Measurements from ENCODE around the gene SEPTIN6. TPM values are rescaled to one million over a fixed set of nuclear protein-coding genes. Genes with fewer than 3 reads are reported as not detected.

Gene SEPTIN6
- total RNA-seq, 1 experiment from 2014 or later = 4.7 TPM

DNA sequence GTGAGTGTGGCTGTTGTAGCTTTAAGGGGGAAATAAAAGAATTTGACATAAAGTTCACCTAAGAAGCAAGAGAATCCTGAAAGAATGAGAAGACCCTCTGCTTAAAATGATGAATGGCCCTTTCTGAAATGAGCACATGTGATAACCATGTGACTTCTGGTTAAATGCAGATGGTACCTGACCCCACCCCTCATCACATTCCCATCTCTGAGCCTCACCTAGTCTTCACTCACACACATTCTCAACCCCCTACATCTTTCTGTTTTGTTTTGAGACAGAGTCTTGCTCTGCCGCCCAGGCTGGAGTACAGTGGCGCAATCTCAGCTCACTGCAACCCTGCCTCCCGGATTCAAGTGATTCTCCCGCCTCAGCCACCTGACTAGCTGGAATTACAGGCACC, 31.5 kb downstream of the SEPTIN6 start:
- no peak overlapping the region for H3K27ac Mint-ChIP-seq (ENCODE audit: low read depth, unreplicated experiment)
- DNase-seq (ENCODE audit: unreplicated experiment) = no peak
- no peaks in the 10 kb centered on the region for H3K9me3 Mint-ChIP-seq (ENCODE audit: unreplicated experiment)
- TF ChIP-seq, protein P1, sequence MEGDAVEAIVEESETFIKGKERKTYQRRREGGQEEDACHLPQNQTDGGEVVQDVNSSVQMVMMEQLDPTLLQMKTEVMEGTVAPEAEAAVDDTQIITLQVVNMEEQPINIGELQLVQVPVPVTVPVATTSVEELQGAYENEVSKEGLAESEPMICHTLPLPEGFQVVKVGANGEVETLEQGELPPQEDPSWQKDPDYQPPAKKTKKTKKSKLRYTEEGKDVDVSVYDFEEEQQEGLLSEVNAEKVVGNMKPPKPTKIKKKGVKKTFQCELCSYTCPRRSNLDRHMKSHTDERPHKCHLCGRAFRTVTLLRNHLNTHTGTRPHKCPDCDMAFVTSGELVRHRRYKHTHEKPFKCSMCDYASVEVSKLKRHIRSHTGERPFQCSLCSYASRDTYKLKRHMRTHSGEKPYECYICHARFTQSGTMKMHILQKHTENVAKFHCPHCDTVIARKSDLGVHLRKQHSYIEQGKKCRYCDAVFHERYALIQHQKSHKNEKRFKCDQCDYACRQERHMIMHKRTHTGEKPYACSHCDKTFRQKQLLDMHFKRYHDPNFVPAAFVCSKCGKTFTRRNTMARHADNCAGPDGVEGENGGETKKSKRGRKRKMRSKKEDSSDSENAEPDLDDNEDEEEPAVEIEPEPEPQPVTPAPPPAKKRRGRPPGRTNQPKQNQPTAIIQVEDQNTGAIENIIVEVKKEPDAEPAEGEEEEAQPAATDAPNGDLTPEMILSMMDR (IDR thresholded peaks at IDR 0.05; ENCODE audit: unreplicated experiment) = no peak
- POLR2A ChIA-PET = no interaction called here
- peaks cover 8% of the 10 kb centered on the region for H3K27me3 Mint-ChIP-seq (ENCODE audit: insufficient read depth, unreplicated experiment)
- CTCF ChIA-PET = interaction anchor here (0.6 to 1.5 kb wide), 2 partner anchors 31 to 68 kb away, joined by 3 to 6 read pairs; no protein-coding TSS in a partner anchor
- no TSS peak for BruUV-seq (replicated peaks)
- no peaks in the 10 kb centered on the region for H3K36me3 Mint-ChIP-seq (ENCODE audit: insufficient read depth, unreplicated experiment)
- no peak overlapping the region for H3K4me3 Mint-ChIP-seq (ENCODE audit: unreplicated experiment)
- peaks cover 5% of the 10 kb centered on the region for H3K4me1 Mint-ChIP-seq (ENCODE audit: insufficient read depth, unreplicated experiment)
- intact Hi-C loops (cut with micrococcal nuclease) = no loop called here

DNA sequence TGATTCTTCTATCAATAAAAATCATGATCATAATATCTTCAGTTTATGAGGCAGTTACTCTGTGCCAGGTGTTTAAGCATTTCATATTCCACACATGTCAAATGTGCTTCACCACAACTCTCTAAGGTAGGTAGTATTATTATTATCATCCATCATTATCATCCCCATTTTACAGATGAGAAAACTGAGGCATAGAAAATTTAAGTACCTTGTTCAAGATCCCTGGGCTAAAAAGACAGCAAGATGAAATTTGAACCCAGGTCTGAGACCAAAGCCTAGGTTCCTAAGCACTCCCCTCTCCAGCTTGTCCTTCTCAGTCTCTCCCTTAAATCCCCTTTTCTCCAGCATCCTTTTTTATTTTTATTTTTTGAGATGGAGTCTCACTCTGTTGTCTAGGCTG, 33.4 kb downstream of the SEPTIN6 start:
- no peaks in the 10 kb centered on the region for H3K9me3 Mint-ChIP-seq (ENCODE audit: unreplicated experiment)
- H3K4me1 Mint-ChIP-seq (ENCODE audit: insufficient read depth, unreplicated experiment) = no peaks in the 10 kb centered on the region
- DNase-seq (ENCODE audit: unreplicated experiment) = no peak
- TF ChIP-seq, protein P1 (IDR thresholded peaks at IDR 0.05; ENCODE audit: unreplicated experiment) = no peak
- peaks cover 2% of the 10 kb centered on the region for H3K27me3 Mint-ChIP-seq (ENCODE audit: insufficient read depth, unreplicated experiment)
- no peak overlapping the region for H3K4me3 Mint-ChIP-seq (ENCODE audit: unreplicated experiment)
- ChIA-PET POLR2A (no interaction called here), CTCF (no interaction called here)
- intact Hi-C loops (cut with micrococcal nuclease) = no loop called here
- no peaks in the 10 kb centered on the region for H3K36me3 Mint-ChIP-seq (ENCODE audit: insufficient read depth, unreplicated experiment)
- no TSS peak for BruUV-seq (replicated peaks)
- no peak overlapping the region for H3K27ac Mint-ChIP-seq (ENCODE audit: low read depth, unreplicated experiment)

DNA sequence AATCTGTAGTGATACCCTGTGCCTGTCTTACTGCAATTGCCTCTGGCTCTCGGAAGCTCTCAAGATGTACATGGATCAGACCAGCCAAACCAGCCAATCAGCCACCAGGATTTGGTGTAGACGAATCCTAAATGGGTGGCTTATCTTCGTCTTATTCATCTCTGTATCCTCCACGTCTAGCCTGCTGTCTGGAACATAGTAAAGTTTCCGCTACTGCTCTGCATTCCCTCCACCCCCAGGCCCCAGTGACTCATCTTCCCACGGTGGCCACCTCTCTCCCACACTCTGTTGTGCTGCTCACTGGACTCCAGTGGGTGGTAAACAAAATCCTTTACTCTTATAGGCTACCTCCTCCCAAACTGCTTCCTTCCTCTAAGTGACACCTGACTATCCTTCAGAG, 37.8 kb downstream of the SEPTIN6 start:
- H3K27ac Mint-ChIP-seq (ENCODE audit: low read depth, unreplicated experiment) = no peak overlapping the region
- ChIA-PET POLR2A (interaction anchor here (0.8 kb wide), 1 partner anchor 21 kb away, joined by 4 read pairs; no protein-coding TSS in a partner anchor), CTCF (interaction anchor here (1.1 kb wide), 1 partner anchor 30 kb away, joined by 3 read pairs; no protein-coding TSS in a partner anchor)

DNA sequence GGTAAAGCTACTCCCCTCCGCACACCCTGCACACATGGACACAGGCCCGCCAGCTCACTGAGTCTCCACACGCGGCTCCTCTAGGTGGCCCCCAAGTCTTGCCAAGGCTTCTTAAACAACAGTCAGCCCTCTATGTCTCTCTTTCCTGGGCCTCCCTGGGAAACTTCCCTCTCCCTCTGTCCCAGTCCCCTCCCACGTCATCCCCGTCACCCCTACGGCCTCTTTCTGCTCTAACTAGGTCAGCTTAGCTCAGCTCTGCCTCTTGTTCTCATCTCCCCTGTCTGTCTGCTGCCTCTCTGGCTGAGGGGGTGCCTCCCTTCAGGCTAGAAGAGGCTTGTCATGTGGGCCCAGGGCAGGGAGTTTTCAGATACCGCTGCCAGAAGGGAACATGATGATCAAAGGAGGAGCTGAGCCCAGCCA, 38.8 kb downstream of the SEPTIN6 start:
- BruUV-seq (replicated peaks) = no TSS peak
- CTCF ChIA-PET = interaction anchor here (0.6 to 1.1 kb wide), 3 partner anchors 31 to 103 kb away, joined by 3 read pairs; no protein-coding TSS in a partner anchor
- Mint-ChIP-seq H3K4me1 (ENCODE audit: insufficient read depth, unreplicated experiment) (no peaks in the 10 kb centered on the region), H3K27ac (ENCODE audit: low read depth, unreplicated experiment) (no peak overlapping the region), H3K36me3 (ENCODE audit: insufficient read depth, unreplicated experiment) (no peaks in the 10 kb centered on the region), H3K27me3 (ENCODE audit: insufficient read depth, unreplicated experiment) (peaks cover 14% of the 10 kb centered on the region), H3K4me3 (ENCODE audit: unreplicated experiment) (no peak overlapping the region), H3K9me3 (ENCODE audit: unreplicated experiment) (no peaks in the 10 kb centered on the region)
- intact Hi-C loops (cut with micrococcal nuclease) = no loop called here
- DNase-seq (ENCODE audit: unreplicated experiment) = no peak
- TF ChIP-seq, protein P1 (IDR thresholded peaks at IDR 0.05; ENCODE audit: unreplicated experiment) = no peak
- POLR2A ChIA-PET = no interaction called here

More for the DNA sequence above, 37.8 kb downstream of the SEPTIN6 start:
- Mint-ChIP-seq H3K4me3 (ENCODE audit: unreplicated experiment) (no peak overlapping the region), H3K27me3 (ENCODE audit: insufficient read depth, unreplicated experiment) (peaks cover 14% of the 10 kb centered on the region), H3K36me3 (ENCODE audit: insufficient read depth, unreplicated experiment) (no peaks in the 10 kb centered on the region), H3K9me3 (ENCODE audit: unreplicated experiment) (no peaks in the 10 kb centered on the region), H3K4me1 (ENCODE audit: insufficient read depth, unreplicated experiment) (no peaks in the 10 kb centered on the region)
- TF ChIP-seq, protein P1 (IDR thresholded peaks at IDR 0.05; ENCODE audit: unreplicated experiment) = no peak
- peak; percentile 46 for DNase-seq (ENCODE audit: unreplicated experiment)
- intact Hi-C loops (cut with micrococcal nuclease) = no loop called here
- BruUV-seq (replicated peaks) = no TSS peak
